ENCODE data around the gene FRMD5.

FRMD5 gene

DNA sequence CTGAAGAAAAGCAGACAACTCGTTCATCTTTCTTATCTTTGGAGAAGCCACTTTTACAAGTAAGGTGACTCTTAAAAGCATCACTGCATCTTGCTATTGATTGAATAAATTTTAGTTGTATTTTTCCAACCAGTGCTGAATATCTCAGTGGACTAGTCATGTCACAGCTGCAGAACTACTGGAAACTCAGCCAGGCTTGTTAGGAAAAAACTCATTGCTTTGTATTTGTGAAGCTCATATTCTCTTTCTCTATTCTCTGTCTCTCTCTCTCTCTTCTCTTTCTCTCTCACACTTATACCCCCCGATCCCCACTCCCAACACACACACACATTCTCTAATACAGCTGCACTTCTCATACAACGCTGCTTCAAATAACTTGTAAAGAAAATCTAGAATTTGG lies 264.0 kb downstream of the FRMD5 start:
- no peak for DNase-seq (ENCODE audit: low read depth in 1 of 2, low spot score in 1 of 2)

DNA sequence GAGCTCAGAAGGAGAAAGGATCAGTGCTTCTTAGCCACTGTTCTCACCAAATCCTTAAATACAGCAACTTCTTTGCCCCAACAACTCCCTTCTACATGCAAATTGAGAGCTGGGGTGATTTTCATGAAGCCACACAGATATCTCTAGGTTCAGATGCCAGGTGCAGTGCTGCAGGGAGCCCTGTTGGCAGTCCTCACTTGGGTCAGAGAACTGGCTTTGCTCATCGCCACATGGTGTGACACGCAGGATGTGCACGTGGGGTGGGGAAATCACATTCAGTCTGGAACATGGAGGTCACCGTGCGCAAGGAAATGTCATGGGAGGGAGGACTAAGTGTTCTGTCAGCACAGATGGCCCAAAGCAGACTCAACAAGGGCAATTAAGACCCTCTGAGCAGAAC lies 264.5 kb downstream of the FRMD5 start:
- no peak for DNase-seq (ENCODE audit: low read depth in 1 of 2, low spot score in 1 of 2)

DNA sequence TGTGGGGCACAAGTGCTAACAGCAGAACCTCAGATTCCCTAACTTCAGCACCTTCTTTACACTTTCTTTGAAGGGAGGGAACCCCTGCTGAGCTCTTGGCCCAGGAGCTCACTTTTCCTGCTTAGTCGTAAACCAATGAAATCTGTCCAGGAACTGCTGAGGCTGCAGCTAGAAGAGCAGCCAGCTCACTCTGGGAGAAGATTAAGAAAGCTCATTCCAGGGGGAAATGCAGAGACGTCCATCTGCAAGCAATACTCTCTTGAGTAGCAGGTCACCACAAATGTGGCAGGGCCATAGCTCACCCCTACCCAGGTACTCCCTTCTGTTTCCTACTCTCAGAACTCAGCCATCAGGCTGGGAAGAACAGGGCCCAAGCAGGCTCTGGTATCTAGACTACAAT lies 265.0 kb downstream of the FRMD5 start:
- no peak for DNase-seq (ENCODE audit: low read depth in 1 of 2, low spot score in 1 of 2)

DNA sequence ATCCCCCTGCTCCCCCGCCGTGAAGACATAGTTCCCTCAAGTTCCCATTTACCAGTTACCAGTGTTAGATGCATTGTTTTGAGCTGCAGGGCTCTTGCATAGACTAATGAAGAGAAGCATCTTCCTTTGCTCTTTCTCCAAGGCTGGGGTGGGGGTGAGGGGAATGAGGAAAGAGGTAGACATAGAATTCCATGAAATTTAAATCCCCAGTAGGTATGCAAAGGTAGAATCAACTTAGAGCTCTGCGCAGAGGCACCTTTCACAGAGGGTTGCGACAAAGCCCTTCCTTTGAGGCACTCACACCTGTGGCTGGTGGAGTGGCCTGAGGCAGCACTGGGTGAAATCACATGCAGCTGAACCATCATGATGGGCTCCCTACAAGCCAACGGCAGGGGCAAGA lies 266.9 kb downstream of the FRMD5 start:
- DNase-seq (ENCODE audit: low read depth in 1 of 2, low spot score in 1 of 2), result no peak

DNA sequence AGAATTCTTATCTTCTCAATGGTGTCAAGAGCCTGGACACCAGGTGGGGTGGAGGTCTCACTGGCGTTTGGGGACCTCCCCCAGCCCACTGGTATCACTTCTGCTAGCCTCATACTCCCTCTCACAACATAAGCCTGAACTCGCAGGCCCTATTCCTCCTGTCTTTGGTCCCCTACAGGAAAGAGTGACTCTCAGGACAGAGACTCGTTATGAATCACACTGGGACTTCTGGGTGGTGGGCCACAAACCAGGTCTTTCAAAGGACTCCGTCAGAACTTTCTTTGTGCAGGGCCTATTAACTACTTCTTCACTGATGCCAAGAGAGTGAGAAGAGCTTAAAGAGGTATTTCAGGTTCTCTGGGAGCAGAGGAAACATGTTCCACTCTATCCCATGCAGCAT lies 267.9 kb downstream of the FRMD5 start:
- DNase-seq (ENCODE audit: low read depth in 1 of 2, low spot score in 1 of 2), result no peak

DNA sequence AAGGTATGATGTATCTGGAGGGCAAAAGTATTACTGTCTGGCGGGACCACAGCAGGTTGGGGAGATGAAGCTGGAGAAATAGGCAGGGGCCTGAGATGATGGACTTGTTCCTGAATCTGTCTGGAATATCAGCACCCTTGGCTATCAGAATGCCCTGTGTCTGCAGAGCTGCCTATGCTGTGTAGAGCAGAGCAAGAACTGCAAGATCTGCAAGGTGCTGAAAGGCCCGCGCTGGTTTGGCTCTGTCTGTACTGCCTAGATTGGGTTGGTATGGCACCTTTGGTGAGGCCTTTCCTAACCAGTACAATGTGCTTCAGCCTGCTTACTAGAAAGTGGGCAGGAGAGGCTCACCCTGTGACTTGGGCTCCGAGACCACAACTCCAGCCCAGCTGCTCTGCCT lies 271.5 kb downstream of the FRMD5 start:
- DNase-seq (ENCODE audit: low read depth in 1 of 2, low spot score in 1 of 2), result no peak

DNA sequence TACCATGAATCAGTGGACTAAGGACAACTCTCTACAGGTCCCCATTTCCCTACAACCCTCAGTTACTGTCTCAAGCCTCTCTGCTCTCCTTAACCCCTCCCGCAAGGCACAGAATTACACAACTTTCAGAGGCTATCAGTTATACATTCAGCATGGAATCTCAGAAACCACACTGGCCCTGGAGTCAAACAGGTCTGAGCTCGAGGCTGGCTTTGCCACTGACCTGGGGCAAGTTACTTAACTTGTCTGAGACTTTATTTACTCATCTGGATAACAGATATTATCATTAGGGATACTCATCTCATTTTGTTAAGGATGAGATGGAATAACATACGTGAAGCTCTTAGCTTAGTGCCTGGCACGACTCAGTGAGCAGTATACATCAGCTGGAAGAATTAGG lies 273.1 kb downstream of the FRMD5 start:
- no peak for DNase-seq (ENCODE audit: low read depth in 1 of 2, low spot score in 1 of 2)

DNA sequence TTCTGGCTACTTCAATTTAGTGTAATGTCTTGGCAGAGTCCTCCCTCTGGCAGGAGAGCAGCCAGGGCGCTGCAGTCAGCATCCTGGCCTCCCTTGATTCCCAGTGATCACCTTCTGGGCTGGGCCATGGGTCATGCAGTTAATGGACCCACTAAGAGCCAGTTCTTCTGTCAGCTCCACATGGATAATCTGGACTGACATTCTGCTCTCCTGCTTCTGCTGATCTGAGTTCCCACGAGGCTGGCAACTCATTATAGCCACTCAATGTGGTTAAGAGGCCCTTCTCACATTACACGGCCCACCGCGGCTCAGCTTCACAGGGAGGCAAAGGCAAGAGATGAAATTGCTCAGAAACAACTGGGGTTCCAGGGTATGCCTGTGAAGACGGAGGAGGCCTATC lies 274.3 kb downstream of the FRMD5 start:
- no peak for DNase-seq (ENCODE audit: low read depth in 1 of 2, low spot score in 1 of 2)

DNA sequence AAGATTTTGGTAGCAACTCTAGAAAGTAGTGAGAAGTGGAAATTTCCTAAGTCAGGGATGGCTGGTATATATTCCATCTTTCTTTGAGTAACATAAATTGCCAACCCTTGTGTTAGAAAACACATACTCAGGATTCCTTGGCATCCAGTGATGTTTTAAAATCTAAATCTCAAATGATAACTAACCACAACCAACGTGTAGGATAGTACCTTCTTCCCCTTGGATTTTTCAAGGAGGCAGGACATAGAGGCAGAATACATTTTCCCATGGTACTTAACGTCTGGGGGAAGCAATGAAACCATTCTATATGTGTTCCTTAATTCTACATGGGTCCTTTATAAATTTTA lies 274.8 kb downstream of the FRMD5 start:
- no peak for DNase-seq (ENCODE audit: low read depth in 1 of 2, low spot score in 1 of 2)

DNA sequence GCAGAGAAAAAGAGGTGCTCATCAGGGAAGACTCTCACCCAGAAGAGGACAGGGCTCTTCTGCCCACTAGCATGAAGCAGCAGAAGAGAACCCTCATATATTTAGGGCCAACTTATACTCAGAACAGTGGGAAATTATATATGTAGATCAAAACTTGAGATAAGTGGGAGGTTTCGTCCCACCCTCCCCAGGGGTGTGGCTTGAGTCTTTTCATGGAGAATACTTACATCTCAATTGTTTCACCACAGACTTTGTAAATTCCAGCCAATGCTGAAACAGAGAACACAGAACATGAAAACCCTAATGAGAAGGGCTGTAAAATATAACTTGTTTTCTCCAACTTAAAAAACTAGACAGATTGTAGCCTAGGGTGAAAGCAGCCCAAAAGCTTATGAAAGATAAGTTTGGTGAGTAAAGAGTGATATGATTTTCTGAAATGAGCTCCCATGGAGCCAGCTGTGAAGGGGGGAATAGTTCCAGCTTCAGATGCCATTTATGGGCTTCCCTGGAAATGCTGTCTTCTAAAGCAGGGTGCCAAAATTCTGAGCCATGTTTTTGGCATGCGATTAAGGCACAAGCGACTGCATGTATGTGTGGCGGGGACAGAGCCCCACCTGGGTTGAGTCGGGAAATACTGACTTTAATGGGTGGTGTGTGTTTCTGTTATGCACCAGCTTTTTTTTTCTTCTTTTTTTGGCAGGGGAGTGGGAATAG lies 275.4 kb downstream of the FRMD5 start:
- no peak for DNase-seq (ENCODE audit: low read depth in 1 of 2, low spot score in 1 of 2)

DNA sequence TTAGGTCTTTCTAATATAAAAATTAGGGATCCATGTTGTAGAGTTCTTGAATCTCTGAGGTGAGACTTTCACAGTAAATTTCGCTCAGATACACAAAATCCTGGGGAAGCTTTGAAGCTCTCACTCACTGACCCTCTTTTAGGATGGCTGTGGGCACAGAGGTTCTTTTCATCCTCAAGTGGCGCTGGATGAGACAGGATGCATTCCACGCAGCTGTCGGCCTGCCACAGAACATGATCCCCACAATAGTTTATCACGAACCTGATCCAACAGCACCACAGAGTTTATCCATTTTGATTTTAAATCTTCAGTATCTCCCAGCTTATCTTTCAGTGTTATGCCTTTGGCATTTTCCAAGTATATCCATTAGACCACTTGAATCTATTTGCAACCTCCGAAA lies 276.4 kb downstream of the FRMD5 start:
- no peak for DNase-seq (ENCODE audit: low read depth in 1 of 2, low spot score in 1 of 2)

DNA sequence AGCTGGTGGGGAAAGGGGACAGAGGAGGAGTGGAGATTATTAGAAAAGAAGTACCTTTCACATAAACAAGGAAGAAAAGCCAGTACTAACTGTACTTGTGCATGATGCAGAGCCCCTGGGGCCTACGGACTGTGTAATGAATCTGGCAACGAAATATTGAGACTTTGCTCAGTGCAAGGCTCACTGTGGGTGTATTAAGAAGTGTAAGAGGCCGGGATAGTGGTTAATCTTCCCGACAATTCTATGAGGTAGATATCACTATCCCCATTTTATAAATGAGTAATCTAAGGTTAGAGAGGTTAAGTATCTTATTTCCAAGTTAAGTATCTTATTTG lies 278.8 kb downstream of the FRMD5 start:
- DNase-seq (ENCODE audit: low read depth in 1 of 2, low spot score in 1 of 2), result no peak

DNA sequence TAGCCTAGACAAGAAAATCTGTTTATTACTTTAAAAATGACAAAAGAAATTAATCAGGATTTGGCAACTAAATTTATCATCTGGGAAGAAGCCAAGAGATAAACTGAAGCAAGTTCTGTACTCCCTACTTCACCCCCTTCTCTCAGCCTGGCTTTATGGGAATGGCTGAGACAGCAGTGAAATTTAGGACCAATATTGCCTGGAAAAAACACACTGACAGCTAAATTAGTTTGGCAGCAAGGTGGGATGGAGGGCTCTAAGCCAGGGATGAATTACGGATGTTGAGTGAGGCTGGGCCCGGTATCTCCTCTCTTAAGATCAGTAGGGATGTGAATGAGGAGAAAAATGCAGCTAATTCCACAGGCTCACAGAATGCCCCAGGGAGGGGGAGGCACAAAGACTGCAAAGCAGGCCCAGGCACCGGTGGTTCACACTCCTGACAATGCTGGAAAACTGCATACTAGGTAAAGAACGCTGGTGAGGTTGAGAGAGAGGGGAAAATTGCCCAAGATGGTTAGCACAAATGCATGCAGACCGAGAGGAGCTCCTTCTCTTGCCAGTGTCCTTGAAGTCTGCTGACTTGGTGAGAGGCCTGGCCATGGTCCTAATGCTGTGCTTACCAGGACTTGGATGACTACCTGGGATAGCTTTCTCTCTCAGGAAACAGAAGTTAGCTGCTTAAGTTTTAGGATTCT lies 279.3 kb downstream of the FRMD5 start:
- DNase-seq (ENCODE audit: low read depth in 1 of 2, low spot score in 1 of 2), result no peak

DNA sequence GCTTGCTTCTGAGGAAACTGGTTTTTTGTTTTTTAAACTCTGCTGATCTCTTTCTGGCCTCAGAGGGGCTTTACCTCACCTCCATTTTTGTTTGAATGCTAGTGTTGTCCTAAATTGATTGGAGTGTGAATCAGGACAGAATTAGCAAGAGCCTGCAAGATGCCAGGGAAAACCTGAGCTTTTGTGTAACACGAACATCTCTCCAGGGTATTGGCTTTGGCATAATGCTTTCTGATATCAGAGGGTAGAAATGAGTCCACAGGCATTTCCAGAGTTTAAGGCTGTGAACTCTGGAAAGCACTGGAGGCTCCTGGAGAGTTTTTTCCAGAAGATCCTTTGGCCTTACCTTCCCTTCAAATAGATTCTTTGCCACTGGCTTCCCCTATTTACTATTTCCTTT lies 281.1 kb downstream of the FRMD5 start:
- DNase-seq (ENCODE audit: low read depth in 1 of 2, low spot score in 1 of 2), result no peak

DNA sequence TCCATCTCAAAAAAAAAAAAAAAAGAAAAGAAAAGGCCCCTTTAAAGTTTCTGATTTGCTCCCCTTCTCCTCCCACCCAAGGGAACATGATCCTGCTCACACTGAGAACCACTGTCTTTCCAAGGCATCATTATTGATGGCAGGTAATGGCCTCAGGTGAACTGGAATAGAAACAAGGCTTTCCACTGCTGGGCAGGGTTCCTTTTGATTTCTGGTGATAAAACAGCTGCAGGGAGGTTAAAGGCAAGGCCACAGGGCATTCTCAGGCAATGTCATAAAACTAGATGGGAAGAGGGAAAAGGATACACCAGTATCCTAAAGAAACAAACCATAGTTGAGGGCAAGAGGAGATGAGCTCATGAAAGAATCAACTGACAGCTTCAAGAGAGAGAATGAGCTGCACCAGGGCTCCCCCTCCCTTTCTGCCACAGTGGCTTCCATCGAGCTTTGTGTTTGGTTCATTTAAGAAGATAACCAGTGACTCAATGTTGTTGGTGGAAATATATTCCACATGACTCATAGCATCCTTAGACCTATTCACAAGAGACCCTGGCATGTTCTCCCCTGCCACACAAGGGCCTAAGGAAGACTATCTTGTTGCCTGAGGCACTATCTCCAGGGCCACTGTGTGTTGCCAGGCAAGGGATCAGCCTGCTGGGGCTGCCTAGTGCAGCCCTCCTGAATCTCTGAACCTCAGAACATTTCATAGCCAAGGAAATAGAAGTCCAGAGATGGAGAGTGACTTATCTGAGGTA lies 281.9 kb downstream of the FRMD5 start:
- no peak for DNase-seq (ENCODE audit: low read depth in 1 of 2, low spot score in 1 of 2)

DNA sequence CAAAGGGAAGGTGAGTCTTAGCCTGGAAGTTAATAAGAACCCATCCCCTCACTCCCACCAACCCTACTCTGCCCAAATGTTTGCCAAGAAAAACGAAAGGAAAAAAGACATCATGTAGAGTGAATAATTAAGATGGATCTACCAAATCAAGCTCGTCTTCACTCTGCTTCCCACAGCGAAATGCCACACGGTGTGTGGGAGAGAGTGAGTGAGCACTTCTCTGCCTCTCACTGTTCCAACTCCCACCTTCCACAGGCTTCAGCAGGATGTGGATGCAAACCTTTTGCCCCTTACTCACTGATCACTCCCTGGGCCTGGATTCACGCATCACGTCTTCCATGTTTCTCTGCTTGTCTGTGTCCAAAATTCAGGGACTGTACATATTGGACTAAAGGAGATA lies 282.9 kb downstream of the FRMD5 start:
- no peak for DNase-seq (ENCODE audit: low read depth in 1 of 2, low spot score in 1 of 2)

DNA sequence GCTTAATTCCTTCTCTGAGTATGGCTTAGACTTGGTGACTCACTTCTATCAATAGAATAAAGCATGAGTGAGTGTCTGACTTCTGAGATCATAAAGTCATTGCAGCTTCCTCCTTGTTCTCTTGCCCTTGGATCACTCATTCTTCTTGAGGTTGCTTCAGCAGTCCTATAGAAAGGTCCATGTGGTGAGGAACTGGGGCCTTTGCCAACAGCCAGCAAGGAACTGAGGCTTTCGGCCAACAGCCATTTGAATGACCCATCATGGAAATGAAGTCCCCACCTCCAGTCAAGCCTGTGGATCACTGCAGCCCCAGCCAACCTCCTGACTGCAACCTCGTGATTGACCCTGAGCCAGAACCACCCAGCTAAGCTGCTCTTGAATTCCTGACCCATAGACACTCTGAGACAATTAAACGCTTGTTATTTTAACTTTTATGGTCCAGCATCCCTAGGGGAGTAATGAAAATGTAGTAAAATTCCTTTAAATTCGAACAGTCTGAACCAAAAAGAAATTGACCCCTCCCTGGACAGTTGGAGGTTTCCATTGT lies 283.8 kb downstream of the FRMD5 start:
- no peak for DNase-seq (ENCODE audit: low read depth in 1 of 2, low spot score in 1 of 2)

DNA sequence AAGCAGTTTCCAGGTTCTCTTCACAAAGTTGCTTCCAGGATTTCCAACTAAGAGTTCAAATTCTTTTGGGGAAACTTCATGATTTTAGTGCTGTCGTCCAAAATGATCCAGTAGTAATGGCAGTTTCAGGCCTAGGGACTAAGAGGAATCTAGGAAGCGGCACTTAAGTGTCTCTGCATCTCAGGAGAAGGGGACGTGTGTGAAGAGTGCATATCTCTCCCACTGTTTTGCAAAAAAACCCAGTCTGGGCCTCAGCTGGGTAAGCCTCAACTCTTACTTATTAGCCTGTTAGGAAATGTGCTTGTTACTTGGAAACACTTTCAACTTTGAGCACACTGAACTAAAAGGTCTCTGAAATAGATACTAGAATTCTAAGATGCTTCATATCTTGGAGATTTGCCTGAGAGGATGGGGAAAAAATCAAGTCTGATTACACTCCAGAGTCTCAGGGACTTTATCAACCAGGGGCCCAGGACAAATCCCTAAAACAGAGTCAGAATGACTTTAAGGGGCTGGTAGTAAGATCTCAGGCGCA lies 286.5 kb downstream of the FRMD5 start:
- DNase-seq (ENCODE audit: low read depth in 1 of 2, low spot score in 1 of 2), result no peak

DNA sequence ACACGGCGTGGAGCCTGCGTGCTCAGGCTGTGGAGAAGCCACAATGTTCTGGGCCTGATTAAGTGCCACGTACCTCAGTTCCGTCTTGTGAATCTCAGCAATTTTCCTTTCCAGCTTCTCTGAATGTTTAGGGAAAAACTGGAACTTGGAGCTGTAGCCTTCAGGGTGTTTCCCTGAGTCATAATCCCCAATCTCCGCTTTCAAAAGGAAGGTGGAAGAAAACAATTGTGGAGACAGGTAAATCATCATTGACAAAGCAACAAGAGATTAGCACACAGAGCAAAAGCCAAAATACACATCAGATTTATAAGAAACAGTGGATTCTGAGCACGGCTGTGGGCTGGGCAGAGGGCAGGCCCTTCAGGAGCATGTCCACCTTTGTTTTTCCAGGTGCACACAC lies 289.3 kb downstream of the FRMD5 start:
- DNase-seq (ENCODE audit: low read depth in 1 of 2, low spot score in 1 of 2), result no peak

DNA sequence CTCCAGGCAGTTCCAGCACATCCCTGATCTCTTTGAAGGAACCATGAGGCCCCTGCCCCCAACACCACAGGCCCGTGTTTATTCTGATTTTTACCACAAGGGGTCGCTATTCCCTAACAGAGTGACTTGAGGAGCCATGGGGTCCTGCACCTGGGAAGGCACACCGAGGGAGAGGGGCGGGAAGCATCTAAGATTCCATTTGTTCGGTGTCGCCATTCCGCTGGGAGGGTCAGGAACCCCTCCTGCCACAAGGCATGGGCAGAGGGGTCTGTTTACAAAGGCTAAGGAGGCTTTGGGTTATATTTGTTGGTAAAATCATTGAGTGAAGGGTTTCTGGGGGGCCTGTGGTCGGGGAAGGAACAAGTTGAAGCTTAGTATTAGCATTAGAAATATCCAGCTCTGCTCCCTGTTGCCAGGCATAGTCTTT lies 291.2 kb downstream of the FRMD5 start:
- DNase-seq (ENCODE audit: low read depth in 1 of 2, low spot score in 1 of 2), result peak; percentile 4 to 5

DNA sequence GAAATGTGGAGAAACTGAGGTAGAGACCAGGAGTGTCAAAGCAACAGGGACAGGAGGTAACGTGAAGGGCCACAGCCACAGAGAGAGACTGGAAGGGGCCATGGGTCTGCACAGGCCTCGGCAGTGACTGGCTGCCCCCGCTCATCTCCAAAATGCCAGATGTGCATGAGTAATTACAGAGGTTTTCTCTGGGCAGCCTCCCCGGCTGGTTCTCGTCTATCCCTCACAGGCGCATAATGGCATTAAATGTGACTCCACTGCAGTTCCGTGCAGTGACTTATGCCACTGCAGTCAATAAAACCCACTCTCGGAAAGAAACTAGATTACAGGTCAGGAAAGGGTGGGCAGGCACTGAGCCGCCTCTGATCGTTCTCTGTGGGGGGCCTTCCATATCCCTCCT lies 293.6 kb downstream of the FRMD5 start:
- no peak for DNase-seq (ENCODE audit: low read depth in 1 of 2, low spot score in 1 of 2)

DNA sequence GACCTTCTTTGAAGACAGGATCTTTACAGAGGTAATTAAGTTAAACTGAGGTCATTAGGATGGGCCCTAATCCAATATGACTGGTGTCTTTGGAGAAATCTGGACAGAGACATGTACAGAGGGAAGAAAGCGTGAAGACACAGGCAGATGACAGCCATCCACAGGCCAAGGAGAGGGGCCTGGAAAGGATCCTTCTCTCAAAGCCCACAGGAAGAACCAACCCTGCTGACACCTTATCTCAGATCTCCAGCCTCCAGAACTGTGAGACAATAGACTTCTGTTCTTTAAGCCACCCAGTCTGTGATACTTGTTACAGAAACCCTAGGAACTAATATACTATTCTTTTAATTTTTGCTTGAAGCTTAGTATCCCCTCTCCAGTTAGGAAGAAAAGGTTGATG lies 294.1 kb downstream of the FRMD5 start:
- DNase-seq (ENCODE audit: low read depth in 1 of 2, low spot score in 1 of 2), result no peak
